Suppressor macrophage treated with lipopolysaccharide for 1 hour (primary cell): ENCODE data around the gene WDR19.
"Not testable (repeated sequence)": the region's sequence is repeated elsewhere in the genome, so short reads cannot be mapped to it uniquely, and the experiment has no call there.

ENCODE experiments used
- DNase-seq, 3 donors: peaks; one replicate each; pipeline ENCODE4 v3.0.0-alpha.2; 2020 to 2022

Gene WDR19

GRCh38 chr4:39181905-39182638 is at the start of gene WDR19:
WDR19 (plus strand) TSS chr4:39182529; CDS start chr4:39182558, 29 bp downstream.
- peak; percentile 99 to 100 (median 99) for DNase-seq

GRCh38 chr4:39133623-39134022 is 48.7 kb upstream of the WDR19 start:
- no peak for DNase-seq

- DNase-seq, result no peak
These were observed 47.5 kb upstream of the WDR19 start for GRCh38 chr4:39134683-39135306.

GRCh38 chr4:39138227-39138626 is 44.1 kb upstream of the WDR19 start:
- DNase-seq, result not testable (repeated sequence)

- DNase-seq, result no peak
These were observed 36.1 kb upstream of the WDR19 start for GRCh38 chr4:39146211-39146610.

- no peak for DNase-seq
These were observed 28.3 kb upstream of the WDR19 start for GRCh38 chr4:39154009-39154408.

DNA sequence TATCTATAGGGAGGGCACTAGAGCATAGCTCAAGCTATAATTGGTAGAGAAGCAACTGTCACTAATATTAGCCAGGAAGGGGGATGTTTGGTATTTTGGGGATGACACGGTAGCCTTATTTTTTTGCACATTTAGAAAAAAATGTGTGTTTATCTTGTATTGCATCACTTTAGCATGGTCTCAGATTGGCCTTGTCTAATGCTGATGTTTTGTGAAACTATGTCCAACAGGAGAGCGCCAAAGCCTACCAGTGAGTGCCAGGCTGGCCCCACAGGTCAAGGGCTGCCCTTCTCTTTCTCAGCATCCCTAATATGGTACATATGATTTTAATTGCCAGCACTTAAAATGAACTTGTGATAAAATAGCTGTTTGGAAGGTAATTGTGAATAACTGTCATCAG is 24.8 kb upstream of the WDR19 start:
- no peak for DNase-seq

DNA sequence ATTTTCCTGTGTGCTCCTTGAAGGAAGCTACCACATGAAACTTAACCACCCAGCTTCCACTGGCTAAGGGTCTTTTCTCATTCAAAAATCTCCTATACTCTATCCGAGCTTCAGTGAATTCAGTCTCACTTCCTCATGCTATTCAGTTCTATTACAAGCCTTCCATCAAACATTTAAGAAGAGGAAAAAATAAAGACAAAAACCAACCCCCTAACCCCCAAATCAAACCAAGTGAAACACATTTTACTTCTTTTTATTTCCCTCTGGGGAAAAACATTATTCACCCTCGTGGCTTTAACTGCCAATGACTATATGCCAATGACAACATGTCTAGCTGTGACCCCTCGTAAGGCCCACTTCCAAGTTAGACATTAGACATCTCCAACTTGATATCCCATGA is 16.2 kb upstream of the WDR19 start:
- DNase-seq, result no peak

GRCh38 chr4:39166669-39167068 is 15.7 kb upstream of the WDR19 start:
- no peak for DNase-seq

DNA sequence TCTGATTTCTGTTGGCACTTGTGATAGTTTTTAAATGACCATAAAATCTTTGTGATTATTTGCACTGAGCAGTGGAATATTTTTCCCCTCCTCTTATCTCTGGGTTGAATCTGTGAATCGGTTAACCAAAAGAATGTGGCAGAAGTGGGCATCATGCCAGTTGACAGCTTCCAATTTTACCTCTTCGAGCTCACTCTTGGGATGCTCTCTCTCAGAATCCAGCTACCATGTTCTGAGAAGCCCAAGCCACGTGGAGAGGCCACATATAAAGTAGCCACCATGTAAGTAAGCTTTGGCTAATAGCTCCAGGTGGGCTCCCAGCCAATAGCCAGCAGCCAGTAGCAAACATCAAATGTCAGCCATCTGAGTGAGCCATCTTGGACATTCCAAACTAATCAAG is 12.9 kb upstream of the WDR19 start:
- no peak for DNase-seq

DNA sequence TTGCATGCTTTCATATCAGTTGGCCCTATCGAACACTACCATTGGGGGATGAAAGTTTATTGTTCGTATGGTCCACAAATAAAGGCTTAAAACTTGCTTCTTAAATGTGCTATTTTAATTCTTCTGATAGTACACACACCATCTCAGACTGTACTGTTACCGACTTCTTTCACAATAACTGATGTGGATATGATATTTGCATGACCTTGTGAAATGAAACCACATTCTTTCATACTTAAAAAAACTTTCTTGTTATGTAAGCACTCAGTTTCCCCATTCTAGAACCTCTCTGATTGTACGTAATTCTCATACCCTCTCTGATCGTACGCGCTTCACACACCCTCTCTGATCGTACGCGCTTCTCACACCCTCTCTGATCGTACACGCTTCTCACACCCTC is 12.0 kb upstream of the WDR19 start:
- DNase-seq, result peak in 1 of 3 donors; percentile 15

DNA sequence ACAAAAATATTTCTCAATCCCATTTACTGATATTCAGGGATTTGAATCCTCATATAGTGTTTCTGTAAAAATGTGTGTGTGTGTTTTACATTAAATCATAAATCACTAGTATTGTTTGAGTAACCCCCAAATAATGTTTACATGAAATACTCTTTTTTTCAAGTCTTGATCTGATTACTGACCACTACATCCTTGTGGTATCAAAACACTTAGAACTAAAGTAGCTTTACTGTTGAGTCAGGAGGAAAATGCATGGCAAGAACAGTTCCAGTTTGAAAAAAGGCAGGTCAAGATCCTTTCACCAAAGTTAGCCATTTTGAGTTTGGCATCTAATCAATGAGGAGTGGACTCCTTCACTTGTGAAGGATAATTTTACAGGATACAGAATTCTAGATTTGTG is 3.6 kb upstream of the WDR19 start:
- no peak for DNase-seq

- DNase-seq, result no peak
These were observed 2.6 kb upstream of the WDR19 start for GRCh38 chr4:39179681-39180080.

GRCh38 chr4:39180629-39181028 is 1.7 kb upstream of the WDR19 start:
- not testable (repeated sequence) for DNase-seq

DNA sequence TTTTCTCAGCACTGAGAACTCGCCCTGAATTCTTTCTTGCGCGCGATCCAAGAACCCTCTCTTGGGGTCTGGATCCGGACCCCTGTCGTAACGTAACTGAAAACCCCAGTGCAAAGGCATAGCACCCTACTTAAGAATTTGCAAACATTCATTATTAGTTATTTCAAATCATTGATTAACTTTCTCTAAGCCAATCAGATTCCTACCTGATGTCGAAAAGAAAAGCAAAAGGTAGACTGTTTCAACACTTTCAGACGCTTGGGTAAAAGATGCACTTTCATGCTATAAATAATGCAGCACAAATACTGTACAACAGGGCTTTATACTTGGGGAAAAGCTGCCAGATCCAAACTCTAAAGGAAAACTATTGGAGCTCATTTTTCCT is 817 bp upstream of the WDR19 start:
- DNase-seq, result no peak

GRCh38 chr4:39201963-39202362 is 19.6 kb downstream of the WDR19 start:
- no peak for DNase-seq

DNA sequence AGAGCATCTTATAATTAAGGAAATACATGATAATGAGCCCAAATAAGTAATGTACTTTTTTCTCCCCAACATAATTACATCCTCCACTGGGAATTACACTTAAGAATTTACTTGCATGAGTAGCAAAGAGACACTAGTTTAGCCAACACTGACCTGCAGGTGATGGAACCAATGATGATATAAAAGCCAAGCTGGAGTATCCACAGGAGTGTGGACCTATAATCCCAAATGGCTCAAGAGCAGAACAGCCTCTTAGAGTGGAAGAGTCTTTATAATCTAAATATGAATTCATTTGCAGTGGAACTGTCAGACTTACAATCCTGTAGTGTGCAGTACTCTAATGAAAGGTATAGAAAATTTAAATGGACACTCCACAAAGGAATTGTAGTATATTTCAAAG is 22.2 kb downstream of the WDR19 start:
- no peak for DNase-seq

GRCh38 chr4:39205000-39205399 is 22.7 kb downstream of the WDR19 start:
- DNase-seq, result no peak

DNA sequence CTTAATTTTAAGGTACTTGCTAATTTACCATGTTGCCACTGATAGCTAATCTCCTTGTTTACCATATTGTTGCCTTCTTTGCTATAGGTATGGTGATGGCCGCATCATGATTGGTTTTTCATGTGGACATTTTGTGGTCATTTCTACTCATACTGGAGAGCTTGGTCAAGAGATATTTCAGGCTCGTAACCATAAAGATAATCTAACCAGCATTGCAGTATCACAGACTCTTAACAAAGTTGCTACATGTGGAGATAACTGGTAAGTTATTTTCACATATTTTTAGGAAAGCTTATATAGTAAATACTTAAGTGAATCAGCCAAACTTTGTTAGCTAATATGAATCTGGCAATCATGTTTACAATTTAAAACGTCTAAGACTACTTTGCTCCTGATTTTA is 23.1 kb downstream of the WDR19 start:
- no peak for DNase-seq

DNA sequence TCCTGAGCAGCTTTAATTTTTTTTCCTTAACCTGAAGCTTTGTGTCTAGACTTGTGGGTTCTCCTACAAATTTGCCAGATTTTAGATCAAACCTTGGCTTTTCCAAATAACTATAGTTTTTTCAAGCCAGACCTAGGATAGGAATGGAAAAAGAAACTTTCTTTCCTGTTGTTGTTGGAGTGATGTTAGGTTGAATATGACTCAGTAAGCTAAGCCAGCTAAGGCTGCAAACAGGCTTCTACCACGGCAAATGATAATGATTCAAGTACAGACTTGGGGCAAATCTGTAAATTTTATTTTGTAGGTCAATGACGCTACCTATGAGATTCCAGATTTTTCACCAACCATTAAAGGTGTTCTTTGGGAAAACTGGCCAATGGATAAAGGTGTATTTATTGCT is 45.6 kb downstream of the WDR19 start:
- no peak for DNase-seq

DNA sequence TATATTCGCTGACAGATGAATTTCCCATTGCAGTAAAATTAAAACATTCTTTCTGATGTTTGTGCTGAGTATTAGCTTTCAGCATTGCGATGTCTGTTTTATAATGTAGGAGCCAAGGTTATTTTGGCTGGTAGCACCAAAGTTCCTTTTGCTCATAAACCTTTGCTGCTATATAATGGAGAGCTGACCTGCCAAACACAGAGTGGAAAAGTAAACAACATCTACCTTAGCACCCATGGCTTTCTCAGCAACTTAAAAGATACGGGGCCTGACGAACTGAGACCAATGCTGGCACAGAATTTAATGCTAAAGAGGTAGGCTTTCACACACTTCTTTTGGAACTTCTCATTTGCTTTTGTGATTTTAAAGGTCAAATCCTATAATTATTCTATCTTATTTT is 46.0 kb downstream of the WDR19 start:
- no peak for DNase-seq

- DNase-seq, result no peak
These were observed 48.1 kb downstream of the WDR19 start for GRCh38 chr4:39230462-39230861.

DNA sequence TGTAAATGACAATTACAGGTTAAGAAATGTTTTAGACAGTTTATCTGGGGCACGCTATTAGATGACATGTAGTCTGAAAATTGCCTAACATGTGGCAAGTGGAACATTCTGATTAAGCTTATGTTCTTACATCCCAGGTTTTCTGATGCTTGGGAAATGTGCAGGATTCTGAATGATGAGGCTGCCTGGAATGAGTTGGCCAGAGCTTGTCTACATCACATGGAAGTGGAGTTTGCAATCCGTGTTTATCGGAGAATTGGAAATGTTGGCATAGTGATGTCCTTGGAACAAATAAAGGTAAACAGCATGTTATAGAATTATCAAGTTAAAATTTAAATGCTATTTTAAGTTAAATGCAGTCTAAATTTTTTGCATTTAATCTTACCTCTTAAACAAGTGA is 49.3 kb downstream of the WDR19 start:
- no peak for DNase-seq

DNA sequence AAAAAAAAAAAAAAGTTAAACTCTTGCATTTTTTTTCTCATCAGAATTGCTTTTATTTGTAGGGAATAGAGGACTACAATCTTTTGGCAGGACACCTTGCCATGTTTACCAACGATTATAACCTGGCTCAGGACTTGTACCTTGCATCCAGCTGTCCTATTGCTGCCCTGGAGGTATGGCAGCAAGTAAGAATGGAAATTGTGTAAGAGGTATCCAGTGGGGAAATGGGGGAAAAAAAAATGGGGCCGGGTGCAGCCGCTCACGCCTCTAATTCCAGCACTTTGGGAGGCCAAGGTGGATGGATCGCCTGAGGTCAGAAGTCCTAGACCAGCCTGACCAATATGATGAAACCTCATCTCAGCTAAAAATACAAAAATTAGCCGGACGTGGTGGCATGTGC is 49.8 kb downstream of the WDR19 start:
- no peak for DNase-seq

GRCh38 chr4:39233114-39233513 is 50.8 kb downstream of the WDR19 start:
- DNase-seq, result no peak
